Body of pancreas (tissue), 4 donors: Measurements from ENCODE around the gene GGA1.

Experiments
- POLR2A ChIP-seq, 3 donors: fragments of 450-650 bp; IDR thresholded peaks; one replicate each; pipeline ENCODE4 v1.6.1; 2016; ENCODE audit warnings: antibody characterized with exemption in 3 of 3, mild to moderate bottlenecking in 2 of 3
- TF ChIP-seq, protein P1 (sequence below), 7 experiments: fragments of 450-650 bp in 4 of 7; fragments of 200-600 bp in 3 of 7; sonication (generic) in 3 of 7; IDR thresholded peaks; one replicate each; pipeline ENCODE4 v1.5.1; 2016 to 2019; ENCODE audit warnings: antibody characterized with exemption in 7 of 7

- no peak for TF ChIP-seq POLR2A (IDR thresholded peaks at IDR 0.05)
- TF ChIP-seq, protein P1, sequence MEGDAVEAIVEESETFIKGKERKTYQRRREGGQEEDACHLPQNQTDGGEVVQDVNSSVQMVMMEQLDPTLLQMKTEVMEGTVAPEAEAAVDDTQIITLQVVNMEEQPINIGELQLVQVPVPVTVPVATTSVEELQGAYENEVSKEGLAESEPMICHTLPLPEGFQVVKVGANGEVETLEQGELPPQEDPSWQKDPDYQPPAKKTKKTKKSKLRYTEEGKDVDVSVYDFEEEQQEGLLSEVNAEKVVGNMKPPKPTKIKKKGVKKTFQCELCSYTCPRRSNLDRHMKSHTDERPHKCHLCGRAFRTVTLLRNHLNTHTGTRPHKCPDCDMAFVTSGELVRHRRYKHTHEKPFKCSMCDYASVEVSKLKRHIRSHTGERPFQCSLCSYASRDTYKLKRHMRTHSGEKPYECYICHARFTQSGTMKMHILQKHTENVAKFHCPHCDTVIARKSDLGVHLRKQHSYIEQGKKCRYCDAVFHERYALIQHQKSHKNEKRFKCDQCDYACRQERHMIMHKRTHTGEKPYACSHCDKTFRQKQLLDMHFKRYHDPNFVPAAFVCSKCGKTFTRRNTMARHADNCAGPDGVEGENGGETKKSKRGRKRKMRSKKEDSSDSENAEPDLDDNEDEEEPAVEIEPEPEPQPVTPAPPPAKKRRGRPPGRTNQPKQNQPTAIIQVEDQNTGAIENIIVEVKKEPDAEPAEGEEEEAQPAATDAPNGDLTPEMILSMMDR (IDR thresholded peaks at IDR 0.05), result no peak
These were observed 61.0 kb downstream of the GGA1 start for GRCh38 chr22:37669586-37669985.
